DMS53 treated with DMSO at 0.1 percent for 48 hours (cell line): Measurements from ENCODE around the gene IFNL2.

ENCODE experiments used
- DNase-seq: peaks from one replicate; lab custom pipeline; 2025; ENCODE audit not compliant: unreplicated experiment; lab: John Stamatoyannopoulos, UW

The IFNL2 gene

DNA sequence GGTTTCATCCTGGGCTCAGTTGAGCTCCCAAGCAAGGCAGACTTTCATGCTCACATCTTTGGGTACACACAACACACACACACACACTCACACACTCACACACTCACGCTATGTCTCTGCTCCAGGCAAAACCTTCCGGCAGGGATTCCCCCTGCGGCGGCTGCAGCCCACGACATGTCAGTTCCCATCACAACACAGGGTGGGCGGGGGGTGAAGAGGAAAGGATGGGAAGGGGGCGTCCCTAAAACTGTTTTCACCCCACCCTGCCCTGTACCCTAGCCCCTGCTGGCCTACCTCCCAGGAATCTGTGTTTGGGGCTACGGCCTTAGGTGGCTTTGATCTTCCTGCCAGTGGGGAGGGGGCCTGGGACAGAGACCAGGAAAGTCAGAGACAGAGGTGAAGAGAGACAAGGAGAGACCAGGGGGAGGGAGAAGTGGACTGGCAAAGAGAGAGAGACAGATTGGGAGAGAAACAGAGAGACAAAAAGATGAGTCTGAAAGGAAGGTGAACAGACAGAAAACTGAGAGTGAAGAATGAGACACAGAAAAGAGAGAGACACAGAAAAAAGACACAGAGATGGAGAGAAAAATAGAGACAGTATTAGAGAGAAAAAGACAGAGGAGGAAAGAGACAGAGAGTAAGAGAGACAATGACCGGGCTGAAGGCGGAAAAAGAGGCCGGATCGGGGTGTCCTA lies 48.6 kb downstream of the IFNL2 start:
- no peak for DNase-seq

DNA sequence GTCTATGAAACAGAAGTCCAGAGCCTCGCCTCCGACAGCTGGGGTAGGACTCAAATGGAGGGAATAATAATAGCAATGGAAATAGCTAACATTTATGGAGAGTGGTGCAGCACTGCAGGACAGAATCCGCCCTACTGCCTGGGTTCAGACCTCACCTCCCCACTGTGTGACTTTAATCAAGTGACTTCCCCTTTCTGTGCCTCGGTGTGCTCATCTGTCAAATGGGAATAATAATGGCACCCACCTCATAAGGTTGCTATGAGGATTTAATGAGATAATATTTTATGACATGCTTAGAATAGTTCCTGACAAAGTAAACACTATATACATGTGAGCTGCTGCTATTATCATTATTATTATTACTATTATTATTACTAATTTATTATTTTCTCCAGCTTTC lies 49.3 kb downstream of the IFNL2 start:
- DNase-seq = no peak

DNA sequence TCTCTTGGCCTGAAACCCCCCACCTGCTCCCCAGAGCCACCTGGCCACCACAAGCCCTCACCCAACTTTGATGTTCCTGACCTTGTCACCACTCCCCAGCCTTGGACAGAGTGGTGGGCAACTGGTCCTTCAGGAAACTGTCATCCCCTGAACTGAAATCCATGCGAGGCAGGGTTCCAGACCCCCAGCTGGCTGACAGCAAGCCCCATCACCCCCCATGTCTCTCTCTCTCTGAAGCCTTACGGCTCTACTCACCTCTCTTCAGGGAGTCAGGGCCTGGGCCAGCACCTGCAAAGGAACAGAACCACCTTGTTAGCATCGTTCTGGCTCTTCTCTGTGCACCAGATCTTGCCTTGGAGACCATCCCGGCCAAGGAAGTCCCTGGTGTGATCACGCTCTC lies 49.9 kb downstream of the IFNL2 start:
- no peak for DNase-seq

DNA sequence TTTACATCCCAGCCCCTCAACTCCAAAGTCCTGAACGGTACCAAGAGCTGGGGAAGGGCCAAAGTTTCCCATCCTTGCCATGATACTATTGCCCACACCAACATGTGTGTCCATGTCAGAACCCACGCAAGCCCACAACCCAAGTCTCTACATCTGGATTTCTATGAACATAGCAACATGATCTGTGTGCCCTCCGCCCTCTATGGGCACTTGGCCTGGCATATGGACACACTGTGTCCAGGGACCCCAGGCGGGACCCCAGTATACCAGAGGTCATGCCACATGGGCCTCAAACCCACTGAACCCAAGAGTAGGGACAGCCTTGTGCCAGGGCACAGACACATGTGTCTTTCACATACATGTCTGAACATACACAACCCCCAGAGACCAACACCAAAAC lies 50.5 kb downstream of the IFNL2 start:
- DNase-seq = no peak

DNA sequence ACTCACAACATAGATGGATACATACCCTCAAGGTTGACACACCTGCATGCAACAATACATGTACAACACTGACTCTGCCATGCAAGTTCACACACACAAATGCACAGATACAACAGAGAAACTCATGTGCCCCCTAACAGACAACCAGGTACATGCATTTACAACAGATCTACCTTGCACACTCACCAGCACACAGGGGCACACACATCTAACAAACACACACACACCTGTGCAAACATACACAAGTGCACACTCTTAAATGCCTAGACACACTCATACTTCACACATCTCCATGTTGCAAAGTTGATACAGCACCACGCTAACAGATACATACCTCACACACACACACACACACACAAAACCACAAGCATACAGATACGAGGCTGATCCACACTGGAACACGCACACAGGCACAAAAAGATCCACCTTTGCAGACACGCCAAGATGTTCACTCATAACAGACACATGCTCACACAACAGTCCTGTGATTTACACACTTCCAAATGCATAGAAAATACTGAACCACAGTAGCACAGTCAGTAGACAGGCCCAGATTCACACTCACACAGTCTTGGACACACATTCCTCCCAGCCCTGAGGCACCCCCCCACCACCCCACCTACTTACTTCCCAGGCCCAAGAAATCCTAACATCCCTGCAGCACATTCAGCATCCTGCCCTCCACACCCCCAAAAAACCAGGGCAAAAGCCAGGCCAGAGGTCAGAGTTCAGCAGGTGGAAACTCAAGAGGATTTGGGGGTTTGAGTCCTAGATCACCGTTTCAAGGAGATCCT lies 51.1 kb downstream of the IFNL2 start:
- DNase-seq = no peak
